GM21786 (cell line): Measurements from ENCODE around the gene REPIN1.

Experiments used
- ATAC-seq: cut with Tn5 transposase; IDR thresholded peaks from one replicate; pipeline ENCODE4 v1.9.1; 2021; ENCODE audit not compliant: unreplicated experiment

Gene REPIN1

GRCh38 chr7:150359622-150360362 lies 8.8 kb upstream of the REPIN1 start:
- ATAC-seq, result no peak

- no peak for ATAC-seq
Measured at GRCh38 chr7:150360363-150361058, 8.1 kb upstream of the REPIN1 start.

- no peak for ATAC-seq
Measured at GRCh38 chr7:150361402-150361801, 7.2 kb upstream of the REPIN1 start.

- ATAC-seq, result no peak
Measured at GRCh38 chr7:150361807-150362621, 6.6 kb upstream of the REPIN1 start.

- no peak for ATAC-seq
Measured at GRCh38 chr7:150363370-150363769, 5.3 kb upstream of the REPIN1 start.

- peak; percentile 34 for ATAC-seq
Measured at GRCh38 chr7:150363872-150364271, 4.8 kb upstream of the REPIN1 start.

GRCh38 chr7:150365194-150365593 lies 3.4 kb upstream of the REPIN1 start:
- ATAC-seq, result no peak

GRCh38 chr7:150365673-150366398 lies 2.8 kb upstream of the REPIN1 start:
- no peak for ATAC-seq

- ATAC-seq, result no peak
Measured at GRCh38 chr7:150367677-150368095, 936 bp upstream of the REPIN1 start.

- peak; percentile 46 for ATAC-seq
Measured at GRCh38 chr7:150368884-150369747, 494 bp downstream of the REPIN1 start.

- no peak for ATAC-seq
Measured at GRCh38 chr7:150369748-150370501, 1.3 kb downstream of the REPIN1 start.

- no peak for ATAC-seq
Measured at GRCh38 chr7:150370612-150371071, 2.0 kb downstream of the REPIN1 start.

- no peak for ATAC-seq
Measured at GRCh38 chr7:150371131-150371995, 2.7 kb downstream of the REPIN1 start.

GRCh38 chr7:150371996-150372270 lies 3.3 kb downstream of the REPIN1 start:
- no peak for ATAC-seq

GRCh38 chr7:150372271-150373048 lies 3.8 kb downstream of the REPIN1 start:
- ATAC-seq, result no peak

GRCh38 chr7:150373049-150373801 lies 4.6 kb downstream of the REPIN1 start:
- no peak for ATAC-seq

GRCh38 chr7:150374026-150374425 lies 5.4 kb downstream of the REPIN1 start:
- ATAC-seq, result no peak
